ENCODE measurements around the gene ZNF414.

DNA sequence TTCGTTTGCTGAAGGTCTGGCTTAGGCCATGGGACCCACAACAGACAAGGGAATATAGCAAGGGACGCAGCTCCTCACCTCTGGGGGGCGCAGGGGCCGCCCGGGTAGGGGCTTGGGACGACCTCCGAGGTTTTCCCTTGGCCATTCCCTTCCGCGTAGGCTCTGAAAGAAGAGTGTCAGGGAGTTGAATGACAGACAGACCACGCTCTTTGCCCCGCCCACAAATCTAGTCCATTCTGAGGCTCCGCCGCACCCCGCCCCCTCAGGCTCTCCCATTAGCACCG is 11.4 kb upstream of the ZNF414 start:
- no peak for TF ChIP-seq TAF1 (IDR thresholded peaks at IDR 0.05; ENCODE audit: low read depth, low read length)
- TF ChIP-seq SPI1 (IDR thresholded peaks at IDR 0.05; ENCODE audit: low read depth, low read length) = no peak

All from GM12891 (cell line).